GM20000 (cell line): Measurements from ENCODE around the gene WDR5B.

Source experiments
- DNase-seq: peaks from one replicate; pipeline ENCODE4 v3.0.0; 2012; ENCODE audit warnings: low spot score
- CTCF ChIP-seq: IDR thresholded peaks from 2 replicates; pipeline ENCODE4 v1.5.1; 2012; ENCODE audit warnings: mild to moderate bottlenecking, control low read depth; ENCODE audit errors: extremely low read depth, missing control alignments

The WDR5B gene

GRCh38 chr3:122415762-122416654 is at the start of gene WDR5B:
Gene WDR5B, minus strand, starts transcription at chr3:122416062. Its CDS starts 534 bp downstream, at chr3:122415528.
- no peak for TF ChIP-seq CTCF
- peak; percentile 94 for DNase-seq

- DNase-seq: no peak
- TF ChIP-seq CTCF: no peak
Observed at GRCh38 chr3:122464659-122465058, 48.8 kb upstream of the WDR5B start.

GRCh38 chr3:122462406-122462805 is 46.5 kb upstream of the WDR5B start:
- no peak for DNase-seq

GRCh38 chr3:122461806-122462205 is 45.9 kb upstream of the WDR5B start:
- TF ChIP-seq CTCF: no peak
- DNase-seq: no peak

More at GRCh38 chr3:122462406-122462805, 46.5 kb upstream of the WDR5B start:
- TF ChIP-seq CTCF: no peak

- TF ChIP-seq CTCF: peak; percentile 37
- no peak for DNase-seq
Observed at GRCh38 chr3:122458992-122459391, 43.1 kb upstream of the WDR5B start.

GRCh38 chr3:122457706-122458105 is 41.8 kb upstream of the WDR5B start:
- DNase-seq: no peak
- no peak for TF ChIP-seq CTCF

- no peak for DNase-seq
- no peak for TF ChIP-seq CTCF
Observed at GRCh38 chr3:122456074-122456473, 40.2 kb upstream of the WDR5B start.
